Stimulated activated naive B cell treated with anti-CD40 and anti-IgM and Interleukin-4, amounts not matched to agents 10 μg/mL and 1 μg/mL and 100 μg/mL, for 72 hours (primary cell): Measurements from ENCODE around the gene PPP2R5C.

Experiments
- ATAC-seq, 2 donors: fragments of 150-1000 bp; cut with Tn5 transposase; replicated peaks; 2 replicates each; pipeline ENCODE4 v1.10.0; 2021; ENCODE audit warnings: moderate library complexity in 1 of 2
- DNase-seq: peaks from one replicate; pipeline ENCODE4 v3.0.0; 2021
- H3K27ac Mint-ChIP-seq: one replicate; pipeline ENCODE4 v1.8.0; 2022; ENCODE audit warnings: mild to moderate bottlenecking, mixed read lengths
- H3K27me3 Mint-ChIP-seq, 2 donors: one replicate each; pipeline ENCODE4 v1.8.0; 2022; ENCODE audit warnings: mixed read lengths in 2 of 2
- H3K36me3 Mint-ChIP-seq, 2 donors: one replicate each; pipeline ENCODE4 v1.8.0; 2022; ENCODE audit warnings: mixed read lengths in 2 of 2, mild to moderate bottlenecking in 1 of 2
- H3K4me1 Mint-ChIP-seq, 2 donors: one replicate each; pipeline ENCODE4 v1.8.0; 2022; ENCODE audit warnings: mixed read lengths in 2 of 2, mild to moderate bottlenecking in 1 of 2
- H3K4me3 Mint-ChIP-seq, 2 donors: one replicate each; pipeline ENCODE4 v1.8.0; 2022; ENCODE audit warnings: mild to moderate bottlenecking in 2 of 2, mixed read lengths in 2 of 2, moderate library complexity in 1 of 2
- H3K9me3 Mint-ChIP-seq, 2 donors: one replicate each; pipeline ENCODE4 v1.8.0; 2022; ENCODE audit warnings: mixed read lengths in 2 of 2, mild to moderate bottlenecking in 1 of 2

Gene PPP2R5C

GRCh38 chr14:101895256-101895655, 133.7 kb downstream of the PPP2R5C start:
- Mint-ChIP-seq H3K9me3 (no peaks in the 10 kb centered on the region), H3K4me3 (no peak overlapping the region)
- no peak for DNase-seq

GRCh38 chr14:101897326-101897725, 135.8 kb downstream of the PPP2R5C start:
- H3K4me3 Mint-ChIP-seq: no peak overlapping the region
- peaks cover 29 to 50% of the 10 kb centered on the region in 2 donors for H3K36me3 Mint-ChIP-seq
- H3K27ac Mint-ChIP-seq: no peak overlapping the region
- ATAC-seq: no peak
- no peaks in the 10 kb centered on the region for H3K9me3 Mint-ChIP-seq
- no peak for DNase-seq
- no peaks in the 10 kb centered on the region for H3K4me1 Mint-ChIP-seq
- no peaks in the 10 kb centered on the region for H3K27me3 Mint-ChIP-seq

More at GRCh38 chr14:101895256-101895655, 133.7 kb downstream of the PPP2R5C start:
- H3K36me3 Mint-ChIP-seq: peaks cover 32 to 46% of the 10 kb centered on the region in 2 donors
- no peak overlapping the region for H3K27ac Mint-ChIP-seq
- no peaks in the 10 kb centered on the region for H3K27me3 Mint-ChIP-seq
- ATAC-seq: no peak
- no peaks in the 10 kb centered on the region for H3K4me1 Mint-ChIP-seq

- H3K4me3 Mint-ChIP-seq: no peak overlapping the region
- ATAC-seq (no peak), DNase-seq (no peak)
- H3K4me1 Mint-ChIP-seq: no peaks in the 10 kb centered on the region
- H3K27ac Mint-ChIP-seq: no peak overlapping the region
- H3K9me3 Mint-ChIP-seq: no peaks in the 10 kb centered on the region
- H3K27me3 Mint-ChIP-seq: no peaks in the 10 kb centered on the region
- peaks cover 33 to 57% of the 10 kb centered on the region in 2 donors for H3K36me3 Mint-ChIP-seq
These were observed 136.9 kb downstream of the PPP2R5C start for GRCh38 chr14:101898416-101898815.

GRCh38 chr14:101899263-101899662, 137.8 kb downstream of the PPP2R5C start:
- no peak for ATAC-seq
- Mint-ChIP-seq H3K9me3 (no peaks in the 10 kb centered on the region), H3K27me3 (no peaks in the 10 kb centered on the region), H3K27ac (peak overlapping the region; percentile 86), H3K4me1 (no peaks in the 10 kb centered on the region), H3K4me3 (no peak overlapping the region), H3K36me3 (peaks cover 34 to 56% of the 10 kb centered on the region in 2 donors)
- DNase-seq: no peak

- ATAC-seq (no peak), DNase-seq (no peak)
- Mint-ChIP-seq H3K9me3 (no peaks in the 10 kb centered on the region), H3K27ac (peak overlapping the region; percentile 9), H3K4me3 (no peak overlapping the region), H3K36me3 (peaks cover 38 to 62% of the 10 kb centered on the region in 2 donors), H3K27me3 (no peaks in the 10 kb centered on the region), H3K4me1 (no peaks in the 10 kb centered on the region)
These were observed 138.7 kb downstream of the PPP2R5C start for GRCh38 chr14:101900253-101900652.

- Mint-ChIP-seq H3K4me3 (no peak overlapping the region), H3K9me3 (no peaks in the 10 kb centered on the region), H3K4me1 (no peaks in the 10 kb centered on the region), H3K27ac (no peak overlapping the region), H3K36me3 (peaks cover 37 to 61% of the 10 kb centered on the region in 2 donors), H3K27me3 (no peaks in the 10 kb centered on the region)
- no peak for DNase-seq
- no peak for ATAC-seq
These were observed 141.6 kb downstream of the PPP2R5C start for GRCh38 chr14:101903111-101903561.

- peaks cover 36 to 49% of the 10 kb centered on the region in 2 donors for H3K36me3 Mint-ChIP-seq
- no peaks in the 10 kb centered on the region for H3K4me1 Mint-ChIP-seq
- H3K27me3 Mint-ChIP-seq: no peaks in the 10 kb centered on the region
- no peak overlapping the region for H3K4me3 Mint-ChIP-seq
- no peak for DNase-seq
- peak overlapping the region; percentile 72 for H3K27ac Mint-ChIP-seq
- H3K9me3 Mint-ChIP-seq: no peaks in the 10 kb centered on the region
- no peak for ATAC-seq
These were observed 144.1 kb downstream of the PPP2R5C start for GRCh38 chr14:101905614-101906013.

- DNase-seq: no peak
- H3K4me1 Mint-ChIP-seq: no peaks in the 10 kb centered on the region
- H3K9me3 Mint-ChIP-seq: no peaks in the 10 kb centered on the region
- H3K36me3 Mint-ChIP-seq: peaks cover 34 to 46% of the 10 kb centered on the region in 2 donors
- no peak for ATAC-seq
- no peak overlapping the region for H3K4me3 Mint-ChIP-seq
- no peak overlapping the region for H3K27ac Mint-ChIP-seq
- no peaks in the 10 kb centered on the region for H3K27me3 Mint-ChIP-seq
These were observed 145.1 kb downstream of the PPP2R5C start for GRCh38 chr14:101906645-101907044.

DNA sequence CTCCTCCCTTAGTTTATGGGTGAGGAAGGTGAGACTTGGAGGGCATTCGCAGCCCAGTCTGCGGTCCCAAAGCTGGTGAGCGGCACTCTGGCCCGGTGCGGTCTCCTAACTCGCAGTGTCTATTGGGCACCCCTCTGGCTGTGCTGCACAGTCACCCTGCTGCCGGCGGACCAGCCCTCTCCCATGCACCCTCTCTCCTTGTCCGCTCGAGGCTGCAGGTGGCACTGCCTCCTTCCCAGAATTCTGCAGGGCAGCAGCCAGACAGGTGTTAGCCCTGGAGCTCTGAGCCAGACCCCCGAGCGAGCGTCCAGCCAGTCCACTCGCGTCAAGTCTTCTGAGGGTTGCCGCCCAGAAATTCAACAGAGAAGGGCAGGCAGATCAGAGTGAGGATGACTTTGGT, 146.1 kb downstream of the PPP2R5C start:
- Mint-ChIP-seq H3K27me3 (no peaks in the 10 kb centered on the region), H3K4me3 (no peak overlapping the region), H3K27ac (peak overlapping the region; percentile 37), H3K4me1 (no peaks in the 10 kb centered on the region), H3K36me3 (peaks cover 30 to 47% of the 10 kb centered on the region in 2 donors), H3K9me3 (no peaks in the 10 kb centered on the region)
- ATAC-seq (no peak), DNase-seq (no peak)

- Mint-ChIP-seq H3K27ac (no peak overlapping the region), H3K4me1 (no peaks in the 10 kb centered on the region)
These were observed 147.3 kb downstream of the PPP2R5C start for GRCh38 chr14:101908795-101909194.

DNA sequence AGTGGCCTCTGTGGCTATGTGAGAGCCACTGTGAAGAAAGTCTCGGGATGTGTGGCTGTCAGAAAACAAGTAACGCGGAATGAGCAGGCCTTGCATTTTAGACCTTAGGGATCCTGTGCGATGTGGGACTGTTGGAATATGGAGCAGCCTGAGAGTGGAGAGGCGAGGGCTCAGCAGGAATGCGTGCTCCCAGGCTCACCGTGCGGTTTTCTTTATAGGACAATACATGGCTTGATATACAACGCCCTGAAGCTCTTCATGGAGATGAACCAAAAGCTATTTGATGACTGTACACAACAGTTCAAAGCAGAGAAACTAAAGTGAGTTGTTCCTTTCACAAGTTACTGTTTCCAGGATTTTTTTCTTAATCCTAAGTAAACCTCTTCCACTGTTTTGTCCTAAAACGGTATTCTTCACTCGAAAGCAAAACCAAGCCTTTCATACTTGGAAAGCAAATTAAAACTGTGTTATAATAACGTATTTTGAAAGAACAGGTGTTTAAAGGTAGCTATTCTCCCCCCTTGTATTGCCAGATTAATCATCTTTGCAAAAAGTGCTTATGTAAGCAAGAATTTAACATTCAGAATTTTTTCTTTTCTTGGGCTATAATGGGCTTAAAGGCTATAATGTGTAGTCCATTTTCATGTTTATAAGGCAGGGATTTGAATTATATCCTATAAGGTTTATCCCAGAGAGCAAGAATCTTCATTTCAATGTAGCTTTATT, 148.0 kb downstream of the PPP2R5C start:
- Mint-ChIP-seq H3K4me3 (no peak overlapping the region), H3K27ac (no peak overlapping the region), H3K9me3 (no peaks in the 10 kb centered on the region), H3K27me3 (no peaks in the 10 kb centered on the region), H3K36me3 (peaks cover 29 to 43% of the 10 kb centered on the region in 2 donors), H3K4me1 (no peaks in the 10 kb centered on the region)
- no peak for DNase-seq
- ATAC-seq: no peak

More at GRCh38 chr14:101908795-101909194, 147.3 kb downstream of the PPP2R5C start:
- no peak overlapping the region for H3K4me3 Mint-ChIP-seq
- peaks cover 25 to 38% of the 10 kb centered on the region in 2 donors for H3K36me3 Mint-ChIP-seq
- DNase-seq (no peak), ATAC-seq (no peak)
- no peaks in the 10 kb centered on the region for H3K27me3 Mint-ChIP-seq
- H3K9me3 Mint-ChIP-seq: no peaks in the 10 kb centered on the region

DNA sequence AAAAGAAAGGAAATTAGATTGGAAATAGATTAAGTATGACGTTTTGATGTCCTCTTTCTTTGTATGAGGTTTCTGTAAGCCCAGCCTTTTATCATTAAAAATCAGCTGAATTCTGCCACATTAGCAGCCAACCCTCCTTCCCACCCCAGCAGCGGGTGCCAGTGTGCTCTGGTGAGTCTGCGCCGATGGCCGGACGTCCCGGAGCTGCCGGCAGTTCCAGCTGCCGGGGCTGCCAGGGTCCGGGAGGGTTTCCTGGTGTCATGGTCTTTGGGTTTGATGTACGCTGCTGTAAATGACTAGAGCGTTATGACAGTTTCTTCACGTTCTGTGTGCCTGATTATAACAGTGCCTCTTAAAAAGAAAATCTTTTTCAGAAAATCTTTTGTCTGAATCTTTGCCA, 151.3 kb downstream of the PPP2R5C start:
- Mint-ChIP-seq H3K27ac (no peak overlapping the region), H3K36me3 (peaks cover 34 to 44% of the 10 kb centered on the region in 2 donors)
- no peak for ATAC-seq

DNA sequence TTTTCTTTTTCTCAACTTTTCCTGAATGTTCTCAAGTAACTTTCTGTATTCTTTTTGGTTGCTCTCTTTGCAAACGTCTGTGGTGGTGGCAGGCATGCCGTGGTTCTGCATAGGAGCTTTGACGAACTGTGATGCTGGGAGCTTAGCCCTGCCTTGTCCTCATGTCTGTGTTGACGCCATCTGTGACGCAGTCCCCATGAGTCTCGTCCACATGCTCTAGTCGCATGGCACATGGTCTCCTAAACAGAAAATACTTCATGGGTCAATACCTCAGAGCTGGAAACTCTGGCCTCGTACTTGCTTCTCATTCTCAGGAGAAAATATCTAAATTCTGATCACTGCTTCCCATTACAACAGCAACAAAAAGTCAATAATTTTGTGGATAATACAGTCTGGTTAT, 152.6 kb downstream of the PPP2R5C start:
- H3K4me1 Mint-ChIP-seq: peaks cover 0 to 7% of the 10 kb centered on the region in 2 donors
- DNase-seq (no peak), ATAC-seq (no peak)
- H3K9me3 Mint-ChIP-seq: no peaks in the 10 kb centered on the region
- H3K4me3 Mint-ChIP-seq: no peak overlapping the region
- no peak overlapping the region for H3K27ac Mint-ChIP-seq
- peaks cover 32 to 49% of the 10 kb centered on the region in 2 donors for H3K36me3 Mint-ChIP-seq
- no peaks in the 10 kb centered on the region for H3K27me3 Mint-ChIP-seq

More for the DNA sequence above, 151.3 kb downstream of the PPP2R5C start:
- peaks cover 0 to 7% of the 10 kb centered on the region in 2 donors for H3K4me1 Mint-ChIP-seq
- no peaks in the 10 kb centered on the region for H3K27me3 Mint-ChIP-seq
- no peaks in the 10 kb centered on the region for H3K9me3 Mint-ChIP-seq
- DNase-seq: no peak
- H3K4me3 Mint-ChIP-seq: no peak overlapping the region

DNA sequence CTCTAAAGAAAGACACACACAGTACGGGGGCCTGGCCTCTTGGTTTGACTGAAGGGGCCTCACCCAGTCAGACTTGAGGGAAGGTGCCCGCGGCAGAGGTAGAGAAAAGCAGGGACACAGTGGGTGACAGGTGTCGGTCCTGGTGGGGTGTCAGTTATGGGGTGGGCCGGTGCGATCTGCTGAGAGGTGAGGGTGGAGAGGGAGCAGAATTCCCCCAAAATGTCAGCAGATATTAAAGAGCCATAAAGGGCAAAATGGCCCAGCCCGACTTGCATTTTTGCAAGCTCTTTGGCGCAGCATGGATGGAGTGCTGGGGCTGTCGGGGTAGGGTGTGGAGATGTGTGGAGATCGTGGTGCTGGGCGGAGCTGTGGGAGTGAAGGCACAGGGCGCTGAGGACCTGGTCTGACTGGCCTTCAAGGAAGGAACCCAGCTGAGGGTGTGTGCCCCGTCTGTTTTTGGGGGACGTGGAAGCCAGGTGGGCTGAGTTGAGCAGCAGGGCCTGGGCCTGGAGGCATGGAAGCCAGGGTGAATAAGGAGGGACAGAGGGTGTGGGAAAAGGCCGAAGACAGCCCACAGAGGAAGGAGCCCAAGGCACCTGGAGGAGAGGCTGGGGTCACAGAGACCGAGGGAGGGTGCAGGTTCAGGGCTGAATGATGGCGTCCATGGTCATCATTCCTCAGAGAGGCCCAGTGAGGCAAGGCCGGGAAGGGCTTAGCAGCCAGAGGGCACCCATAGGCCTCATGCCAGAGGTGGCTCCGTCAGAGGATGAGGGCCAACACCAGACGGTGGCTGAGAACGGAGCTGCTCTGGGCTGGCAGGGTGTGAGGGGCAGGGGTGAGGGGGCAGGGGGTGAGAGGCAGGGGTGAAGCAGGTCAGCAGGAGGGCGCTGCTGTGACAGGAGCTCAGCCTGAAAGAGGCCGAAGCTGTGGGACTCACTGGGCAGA, 154.6 kb downstream of the PPP2R5C start:
- Mint-ChIP-seq H3K27me3 (no peaks in the 10 kb centered on the region), H3K27ac (peak overlapping the region; percentile 86), H3K9me3 (no peaks in the 10 kb centered on the region), H3K36me3 (peaks cover 33 to 50% of the 10 kb centered on the region in 2 donors), H3K4me1 (peaks cover 0 to 7% of the 10 kb centered on the region in 2 donors), H3K4me3 (peak overlapping the region in 1 of 2 donors; percentile 43)
- DNase-seq: no peak
- ATAC-seq: no peak
